ENCODE measurements around the gene RACGAP1.

RACGAP1 gene

DNA sequence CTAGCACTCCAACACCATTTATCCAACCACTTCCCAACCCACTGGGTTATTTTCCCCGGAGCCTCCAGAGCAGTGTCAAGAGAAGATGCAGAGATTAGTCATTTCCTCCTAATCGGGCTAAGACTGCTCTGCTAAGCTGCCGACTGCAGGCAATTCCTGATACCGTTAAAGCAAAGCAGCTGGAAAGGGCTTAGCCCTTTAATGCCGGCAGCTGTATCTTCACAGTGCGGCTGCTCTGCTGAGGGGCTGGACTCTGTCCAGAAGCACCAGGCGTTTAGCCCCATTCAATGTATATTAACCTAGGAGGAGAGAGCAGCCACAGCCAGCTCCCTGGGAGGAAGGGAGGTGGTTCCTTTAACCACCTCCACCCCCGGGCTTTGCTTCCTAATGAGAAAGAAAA, 41.4 kb downstream of the RACGAP1 start:
- H3K4me3 ChIP-seq (ENCODE audit: low read depth, low read length): no peak overlapping the region
- in situ Hi-C loops (cut with HindIII; ENCODE audit: low sequenced_read_pairs): no loop called here
- DNase-seq (ENCODE audit: low read depth, low spot score): peak; percentile 86
- TF ChIP-seq, protein P1, sequence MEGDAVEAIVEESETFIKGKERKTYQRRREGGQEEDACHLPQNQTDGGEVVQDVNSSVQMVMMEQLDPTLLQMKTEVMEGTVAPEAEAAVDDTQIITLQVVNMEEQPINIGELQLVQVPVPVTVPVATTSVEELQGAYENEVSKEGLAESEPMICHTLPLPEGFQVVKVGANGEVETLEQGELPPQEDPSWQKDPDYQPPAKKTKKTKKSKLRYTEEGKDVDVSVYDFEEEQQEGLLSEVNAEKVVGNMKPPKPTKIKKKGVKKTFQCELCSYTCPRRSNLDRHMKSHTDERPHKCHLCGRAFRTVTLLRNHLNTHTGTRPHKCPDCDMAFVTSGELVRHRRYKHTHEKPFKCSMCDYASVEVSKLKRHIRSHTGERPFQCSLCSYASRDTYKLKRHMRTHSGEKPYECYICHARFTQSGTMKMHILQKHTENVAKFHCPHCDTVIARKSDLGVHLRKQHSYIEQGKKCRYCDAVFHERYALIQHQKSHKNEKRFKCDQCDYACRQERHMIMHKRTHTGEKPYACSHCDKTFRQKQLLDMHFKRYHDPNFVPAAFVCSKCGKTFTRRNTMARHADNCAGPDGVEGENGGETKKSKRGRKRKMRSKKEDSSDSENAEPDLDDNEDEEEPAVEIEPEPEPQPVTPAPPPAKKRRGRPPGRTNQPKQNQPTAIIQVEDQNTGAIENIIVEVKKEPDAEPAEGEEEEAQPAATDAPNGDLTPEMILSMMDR (IDR thresholded peaks at IDR 0.05; ENCODE audit: low read depth, low read length): peak; percentile 10

DNA sequence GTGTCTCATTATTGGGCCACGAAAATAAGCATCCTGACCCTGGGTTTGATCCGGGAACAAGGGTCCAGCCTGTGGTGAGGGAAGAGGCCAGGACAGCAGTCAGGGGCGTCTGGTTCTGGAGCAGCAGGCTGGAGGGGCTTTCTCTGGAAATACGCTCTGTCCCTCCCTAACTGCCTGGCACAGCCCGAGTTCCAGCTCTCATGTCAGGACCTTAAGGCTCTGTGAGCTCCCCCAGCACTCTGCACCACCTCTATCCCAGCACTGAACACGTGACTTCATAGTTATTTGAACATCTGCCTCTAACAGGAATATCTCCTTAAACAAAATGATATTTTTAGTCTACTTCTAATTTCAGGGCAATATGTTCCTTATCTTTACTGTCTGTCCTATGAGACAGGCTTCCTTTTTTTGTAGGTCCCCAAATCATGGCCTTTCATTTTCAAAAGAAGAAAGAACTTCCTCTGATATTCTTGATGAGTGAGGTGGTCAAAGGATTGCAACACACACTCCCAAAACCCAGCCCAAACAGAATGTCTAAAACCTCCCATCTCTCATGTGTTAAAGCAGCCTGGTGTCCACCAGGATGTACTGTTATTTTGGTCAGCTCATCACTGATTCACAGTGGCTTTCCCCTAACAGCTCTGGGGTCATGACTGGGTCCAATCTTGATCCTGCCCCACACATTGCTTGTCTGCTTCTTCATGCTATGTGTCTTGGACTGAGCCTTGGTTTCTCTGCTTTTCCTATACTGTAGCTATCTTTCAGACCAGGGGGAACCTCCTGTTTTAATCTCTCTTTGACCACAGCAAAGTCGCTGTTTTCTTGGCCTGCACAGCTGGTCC, 42.8 kb downstream of the RACGAP1 start:
- no peak overlapping the region for H3K4me3 ChIP-seq (ENCODE audit: low read depth, low read length)
- in situ Hi-C loops (cut with HindIII; ENCODE audit: low sequenced_read_pairs): no loop called here
- DNase-seq (ENCODE audit: low read depth, low spot score): no peak
- TF ChIP-seq, protein P1 (IDR thresholded peaks at IDR 0.05; ENCODE audit: low read depth, low read length): no peak

DNA sequence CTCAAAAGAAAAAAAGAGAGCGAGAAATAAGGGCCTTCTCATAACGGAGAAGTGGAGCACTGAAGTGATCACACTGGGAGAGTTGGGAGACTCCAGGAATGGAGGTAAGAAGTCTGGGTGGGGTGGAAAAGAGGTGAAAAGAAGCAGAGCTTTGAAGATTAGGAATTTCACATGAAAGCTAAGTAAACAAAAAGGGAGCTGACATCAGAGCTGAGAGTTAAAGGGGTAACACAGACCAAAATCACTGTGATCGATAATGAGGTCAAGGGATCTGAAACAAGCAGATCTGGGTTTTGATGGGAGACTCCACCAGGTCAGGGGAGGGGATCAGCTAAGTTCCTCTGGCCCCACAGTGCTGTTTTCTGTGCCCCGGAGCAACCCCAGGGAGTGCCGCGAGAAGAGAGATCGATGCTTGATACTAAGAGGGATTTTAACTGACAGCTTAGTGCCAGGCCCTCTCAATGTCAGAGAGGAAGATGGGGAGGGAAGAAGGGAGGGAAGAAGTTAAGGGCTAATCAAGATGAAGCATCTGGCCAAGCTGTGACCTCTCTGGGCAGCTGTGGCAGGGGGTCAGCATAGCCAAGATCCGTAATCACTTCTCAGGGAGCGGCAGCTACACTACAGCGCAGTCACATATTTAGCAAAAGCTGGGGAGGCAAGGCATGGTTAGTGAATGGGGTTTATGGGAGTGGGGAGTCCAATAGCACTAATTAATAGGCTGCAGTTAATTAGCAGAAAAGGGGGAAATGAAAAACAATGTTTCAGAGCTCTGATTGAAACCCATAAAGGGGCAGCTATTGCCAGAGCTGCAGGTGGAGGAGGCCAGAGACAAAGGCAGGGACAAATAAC, 44.6 kb downstream of the RACGAP1 start:
- no peak overlapping the region for H3K4me3 ChIP-seq (ENCODE audit: low read depth, low read length)
- in situ Hi-C loops (cut with HindIII; ENCODE audit: low sequenced_read_pairs): no loop called here
- TF ChIP-seq, protein P1 (IDR thresholded peaks at IDR 0.05; ENCODE audit: low read depth, low read length): no peak
- no peak for DNase-seq (ENCODE audit: low read depth, low spot score)

DNA sequence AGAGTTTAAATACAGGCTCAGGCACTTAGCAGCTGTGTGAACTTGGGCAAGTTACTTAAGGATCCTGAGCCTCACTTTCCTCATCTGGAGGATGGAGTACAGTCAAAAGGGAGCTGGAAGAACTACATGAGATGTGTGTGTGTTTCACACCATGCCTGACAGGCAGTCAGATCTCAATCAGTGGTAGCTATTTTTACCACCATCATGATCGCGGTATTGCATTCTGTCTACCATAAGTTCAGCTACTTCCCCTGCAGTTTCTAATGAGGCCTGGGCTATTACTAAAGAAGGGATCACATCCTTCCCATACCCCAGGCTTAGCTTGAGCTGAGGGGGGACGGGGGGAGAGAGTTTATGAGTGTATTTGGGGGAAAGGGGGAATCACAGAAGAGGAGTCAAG, 45.5 kb downstream of the RACGAP1 start:
- in situ Hi-C loops (cut with HindIII; ENCODE audit: low sequenced_read_pairs): no loop called here
- no peak for DNase-seq (ENCODE audit: low read depth, low spot score)
- H3K4me3 ChIP-seq (ENCODE audit: low read depth, low read length): no peak overlapping the region
- TF ChIP-seq, protein P1 (IDR thresholded peaks at IDR 0.05; ENCODE audit: low read depth, low read length): no peak

DNA sequence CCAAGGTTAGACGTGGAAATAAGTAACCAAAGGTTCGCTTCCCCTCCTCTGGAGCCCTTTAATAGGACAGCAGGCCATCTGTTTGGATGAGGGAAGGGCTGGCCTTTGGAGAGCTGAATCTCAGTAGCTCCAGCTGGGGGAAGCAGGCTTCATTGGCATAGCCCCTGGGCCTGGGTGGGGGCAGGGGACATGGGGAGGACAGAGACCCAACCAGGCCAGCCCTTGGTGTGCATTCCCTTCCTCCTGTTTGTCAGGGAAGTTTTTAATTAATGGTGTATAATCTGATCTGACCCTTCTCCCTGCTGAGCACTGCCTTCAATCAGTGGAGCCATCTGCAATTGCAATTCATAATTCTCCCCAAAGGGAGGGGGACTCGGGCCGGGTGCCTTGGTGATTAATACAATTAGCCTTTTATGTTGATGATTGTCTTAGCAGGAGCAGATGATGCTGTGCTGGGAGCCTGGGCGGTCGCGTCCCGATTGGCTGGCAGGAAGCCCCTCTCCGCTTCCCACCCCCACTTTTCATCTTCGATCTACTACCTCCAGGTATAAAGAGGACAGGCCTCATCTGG, 46.2 kb downstream of the RACGAP1 start:
- TF ChIP-seq, protein P1 (IDR thresholded peaks at IDR 0.05; ENCODE audit: low read depth, low read length): no peak

DNA sequence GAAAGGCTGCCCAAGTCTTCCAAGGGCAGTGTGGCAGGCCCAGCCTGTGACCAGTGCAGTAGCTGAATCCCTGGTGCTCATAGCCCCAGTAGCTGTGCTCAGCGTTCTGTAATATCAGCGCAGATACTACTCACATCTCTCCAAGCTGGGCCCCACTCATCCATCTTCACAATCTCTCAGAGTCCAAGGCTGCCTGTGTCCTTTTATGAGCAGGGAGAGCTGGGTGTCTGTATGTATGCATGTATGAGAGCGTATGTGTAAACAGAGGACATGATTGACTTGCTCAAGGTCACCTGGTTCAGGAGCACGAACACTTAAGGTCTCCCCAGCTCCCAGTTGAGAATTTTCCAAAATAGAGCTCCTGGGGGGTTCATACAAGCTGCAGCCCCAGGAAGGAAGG, 47.2 kb downstream of the RACGAP1 start:
- DNase-seq (ENCODE audit: low read depth, low spot score): no peak
- no peak overlapping the region for H3K4me3 ChIP-seq (ENCODE audit: low read depth, low read length)
- in situ Hi-C loops (cut with HindIII; ENCODE audit: low sequenced_read_pairs): no loop called here
- TF ChIP-seq, protein P1 (IDR thresholded peaks at IDR 0.05; ENCODE audit: low read depth, low read length): no peak

More for the DNA sequence above, 46.2 kb downstream of the RACGAP1 start:
- no peak overlapping the region for H3K4me3 ChIP-seq (ENCODE audit: low read depth, low read length)
- DNase-seq (ENCODE audit: low read depth, low spot score): no peak
- in situ Hi-C loops (cut with HindIII; ENCODE audit: low sequenced_read_pairs): no loop called here
